Urothelium cell line (cell line): ENCODE measurements around the gene CA6.
A peak's percentile ranks its signal among the peaks of the same experiment; 100 is the strongest.
"Not testable (repeated sequence)": the region's sequence is repeated elsewhere in the genome, so short reads cannot be mapped to it uniquely, and the experiment has no call there.

Experiments
- DNase-seq: peaks from one replicate; pipeline ENCODE4 v3.0.0; 2011; ENCODE audit warnings: low spot score, mixed read lengths
- FAIRE-seq: peaks from 2 replicates; lab custom pipeline; 2011; peaks lifted over from hg19 to GRCh38; lab: Jason Lieb, UNC

The CA6 gene

DNA sequence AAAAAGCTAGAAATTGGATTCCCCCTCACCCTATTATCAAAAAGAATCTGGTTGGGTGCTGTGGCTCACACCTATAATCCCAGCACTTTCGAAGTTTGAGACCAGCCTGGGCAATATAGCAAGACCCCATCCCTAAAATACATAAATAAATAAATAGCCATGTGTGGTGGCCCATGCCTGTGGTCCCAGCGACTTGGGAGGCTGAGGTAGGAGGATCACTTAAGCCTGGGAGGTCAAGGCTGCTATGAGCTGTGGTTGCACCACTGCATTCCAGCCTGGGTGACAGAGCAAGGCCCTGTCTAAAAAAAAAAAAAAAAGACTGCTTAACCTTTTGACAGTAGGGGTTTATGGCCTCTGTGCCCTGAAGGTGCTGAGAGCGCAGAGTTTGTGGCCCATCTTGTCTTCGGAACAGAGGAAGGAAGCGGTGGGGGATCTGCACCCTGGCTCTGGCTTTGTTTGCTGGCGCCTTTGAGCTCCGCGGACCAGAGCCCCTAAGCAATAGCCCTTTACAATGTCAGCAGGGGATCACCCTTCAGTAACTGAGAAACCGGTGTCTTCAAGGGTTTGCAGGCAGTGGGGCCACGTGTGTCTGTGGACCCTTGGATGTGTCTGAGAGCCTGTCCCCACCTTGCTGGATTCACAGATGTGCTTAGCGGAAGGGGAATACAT, 58.5 kb downstream of the CA6 start:
- no peak for FAIRE-seq
- DNase-seq = no peak

DNA sequence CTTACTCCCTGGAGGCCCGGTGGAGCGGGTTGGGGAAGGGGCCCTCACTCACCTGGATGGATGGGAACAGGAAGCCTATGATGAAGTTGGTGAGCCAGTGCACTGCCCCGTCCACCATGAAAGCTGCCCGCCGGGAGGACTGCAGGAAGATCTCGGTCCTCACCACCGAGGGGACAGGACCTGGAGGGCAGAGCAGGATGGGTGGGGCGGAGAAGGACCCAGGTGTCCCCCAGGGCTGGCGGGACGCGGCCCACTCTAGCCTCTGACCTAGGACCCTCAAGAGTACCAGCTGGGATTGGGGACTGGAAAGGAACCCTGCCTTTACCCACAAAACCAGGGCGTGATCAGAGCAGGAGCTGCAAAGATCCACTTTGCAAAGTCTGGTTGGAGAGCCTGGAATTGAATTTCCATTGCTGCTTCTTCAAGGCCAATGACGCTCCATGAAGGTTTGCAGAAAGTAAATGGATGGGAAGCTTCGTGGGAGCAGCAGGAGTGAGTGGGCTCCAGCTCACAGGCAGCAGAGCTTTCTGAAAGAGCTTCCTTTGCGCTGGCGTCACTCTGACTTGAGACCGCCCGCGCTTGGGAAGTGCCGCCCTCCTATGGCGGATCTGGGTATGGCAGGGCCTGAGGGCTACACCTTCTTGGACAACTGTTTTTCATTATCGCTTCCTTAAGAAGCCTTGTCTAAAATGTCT, 59.2 kb downstream of the CA6 start:
- DNase-seq = peak; percentile 88
- no peak for FAIRE-seq

DNA sequence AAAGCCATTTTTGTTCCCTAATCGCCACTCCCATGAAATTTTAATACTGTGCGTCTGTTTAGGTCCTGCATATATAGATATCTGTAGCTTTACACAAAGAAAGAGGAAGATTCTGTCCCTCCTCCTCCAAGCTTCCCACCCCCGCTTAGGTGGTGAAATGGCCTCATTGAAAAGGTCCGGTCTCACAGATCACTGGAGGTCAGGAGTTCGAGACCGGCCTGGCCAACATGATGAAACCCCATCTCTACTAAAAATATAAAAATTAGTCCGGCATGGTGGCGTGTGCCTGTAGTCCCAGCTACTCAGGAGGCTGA, 59.7 kb downstream of the CA6 start:
- DNase-seq (no peak), FAIRE-seq (no peak)

DNA sequence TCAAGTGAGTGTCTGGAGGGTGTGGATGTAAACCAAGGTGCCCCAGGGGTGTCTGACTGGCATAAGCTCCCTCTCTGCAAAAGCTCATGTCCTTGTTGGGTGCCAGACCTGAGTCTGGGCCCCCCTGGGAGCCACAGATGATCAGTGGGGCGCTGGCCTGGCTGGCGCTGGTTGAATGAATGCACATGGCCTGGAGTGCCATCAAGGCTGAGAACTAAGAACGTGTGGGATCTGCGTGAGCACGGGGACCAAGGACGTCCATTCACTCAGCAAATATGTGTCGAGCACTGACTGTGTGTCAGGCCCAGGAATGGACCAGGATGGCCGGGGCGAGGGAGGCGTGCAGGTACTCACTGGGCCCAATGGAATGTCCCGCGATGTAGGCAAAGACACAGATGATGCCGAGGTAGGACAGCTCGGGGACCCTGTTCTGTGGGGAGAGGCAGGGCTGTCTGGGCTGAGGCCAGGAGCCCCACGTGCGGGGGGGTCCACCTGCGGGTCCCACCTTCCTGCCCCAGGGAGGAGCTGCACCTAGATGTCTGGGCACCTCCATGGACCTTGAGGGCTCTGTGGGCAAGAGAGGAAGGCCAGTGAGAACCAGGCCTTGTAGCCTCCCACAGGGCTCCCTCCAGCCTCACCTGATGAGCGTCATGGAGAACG, 61.4 kb downstream of the CA6 start:
- FAIRE-seq (no peak), DNase-seq (no peak)

DNA sequence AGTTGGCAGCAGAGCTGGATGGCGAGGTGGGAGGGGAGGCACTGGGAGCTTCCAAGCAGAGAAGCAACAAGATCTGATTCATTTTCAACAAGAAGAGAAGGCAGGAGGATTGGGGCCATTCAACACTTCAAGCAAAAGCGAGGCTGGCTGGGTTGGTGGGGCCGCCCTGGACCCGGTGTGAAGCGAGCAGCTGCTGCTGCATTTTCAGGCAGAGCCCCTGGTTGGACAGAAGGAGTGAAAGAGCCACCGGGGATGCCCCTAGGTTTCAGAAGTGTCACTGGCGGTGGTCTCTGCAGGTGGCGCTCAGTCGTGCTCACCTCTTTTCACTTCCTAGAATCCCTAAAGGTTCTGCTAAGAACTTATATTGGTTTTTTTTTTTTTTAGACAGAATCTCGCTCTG, 62.6 kb downstream of the CA6 start:
- no peak for FAIRE-seq
- DNase-seq = no peak

DNA sequence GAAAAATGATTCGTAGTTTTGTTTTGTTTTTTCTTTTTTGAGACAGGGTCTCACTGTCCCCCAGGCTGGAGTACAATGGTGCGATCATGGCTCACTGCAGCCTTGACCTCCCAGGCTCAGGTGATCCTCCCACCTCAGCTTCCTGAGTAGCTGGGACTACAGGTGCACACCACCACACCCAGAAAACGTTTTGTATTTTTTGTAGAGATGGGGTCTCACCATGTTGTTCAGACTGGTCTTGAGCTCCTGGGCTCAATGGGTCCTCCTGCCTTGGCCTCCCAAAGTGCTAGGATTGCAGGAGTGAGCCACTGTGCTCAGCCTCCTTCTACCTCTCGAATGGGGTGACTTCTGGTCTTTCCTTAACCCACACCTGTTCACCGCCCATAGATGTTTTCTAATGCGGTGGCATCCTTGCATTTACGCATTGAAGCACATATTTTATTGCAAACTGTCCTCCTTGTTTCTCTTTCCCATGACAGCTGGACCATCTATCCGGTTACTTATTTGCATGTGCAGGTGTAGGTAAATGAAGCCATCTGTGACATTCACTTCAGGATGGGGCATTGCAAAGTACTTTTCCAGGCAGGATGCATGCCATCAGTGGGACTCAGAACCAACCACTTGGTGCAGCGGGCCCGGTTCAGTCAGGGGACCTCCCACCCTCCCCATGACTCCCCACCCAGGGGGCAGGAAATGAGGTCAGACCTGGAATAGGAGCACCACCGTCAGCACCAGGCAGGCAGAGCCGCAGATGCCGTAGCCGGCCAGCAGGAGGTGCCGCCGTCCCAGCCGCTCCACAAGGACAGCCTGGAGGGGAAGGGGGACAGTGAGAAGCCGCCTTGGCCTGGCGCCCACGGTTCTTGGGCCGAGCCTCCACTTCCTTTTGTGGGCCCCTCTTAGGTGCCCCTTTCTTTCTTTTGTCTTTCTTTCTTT, 64.0 kb downstream of the CA6 start:
- DNase-seq = no peak
- FAIRE-seq = no peak

DNA sequence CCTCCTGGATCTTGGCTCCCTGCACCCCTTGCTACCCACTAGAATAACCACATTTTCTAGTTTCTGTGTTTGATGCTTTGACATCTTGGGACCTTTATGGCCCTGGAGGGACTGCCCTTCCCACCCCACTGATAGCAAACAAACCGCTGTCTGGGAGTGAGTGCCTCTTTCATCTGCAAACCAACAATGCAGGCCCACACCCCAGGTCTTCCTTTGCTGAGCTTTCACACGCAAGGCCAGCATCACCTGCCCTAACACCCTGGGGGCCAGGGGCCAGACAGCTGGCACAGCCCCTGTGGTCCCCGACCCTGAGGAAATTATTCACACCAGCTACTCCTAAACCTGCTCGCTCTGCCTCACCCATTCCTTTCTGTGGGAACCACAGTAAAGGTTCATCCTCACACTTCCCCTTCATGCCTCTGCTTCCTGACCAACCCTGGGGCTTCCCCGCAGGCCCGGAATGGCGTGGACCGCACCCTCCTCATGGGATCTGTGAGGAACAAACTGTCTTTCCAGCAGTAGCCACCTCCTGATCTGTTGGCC, 65.2 kb downstream of the CA6 start:
- DNase-seq (no peak), FAIRE-seq (no peak)

DNA sequence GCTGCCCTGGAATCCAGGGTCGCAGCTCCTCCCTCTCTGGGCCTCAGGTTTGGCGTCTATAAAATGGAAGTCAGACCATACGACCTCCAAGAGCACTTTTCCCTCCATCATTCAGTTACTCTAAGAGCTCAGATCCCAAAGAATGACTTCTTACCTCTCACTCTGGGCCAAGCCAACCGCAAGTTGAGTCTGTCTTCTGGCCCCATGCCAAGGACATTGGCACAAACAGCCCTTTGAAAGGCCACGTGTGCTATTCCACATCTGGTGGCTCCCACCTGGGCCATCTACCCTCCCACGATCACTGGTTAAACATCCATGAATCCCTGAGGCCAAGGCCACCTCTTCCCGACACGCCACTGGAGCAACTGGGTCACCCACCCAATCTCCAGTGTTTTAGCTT, 68.2 kb downstream of the CA6 start:
- FAIRE-seq (no peak), DNase-seq (no peak)

DNA sequence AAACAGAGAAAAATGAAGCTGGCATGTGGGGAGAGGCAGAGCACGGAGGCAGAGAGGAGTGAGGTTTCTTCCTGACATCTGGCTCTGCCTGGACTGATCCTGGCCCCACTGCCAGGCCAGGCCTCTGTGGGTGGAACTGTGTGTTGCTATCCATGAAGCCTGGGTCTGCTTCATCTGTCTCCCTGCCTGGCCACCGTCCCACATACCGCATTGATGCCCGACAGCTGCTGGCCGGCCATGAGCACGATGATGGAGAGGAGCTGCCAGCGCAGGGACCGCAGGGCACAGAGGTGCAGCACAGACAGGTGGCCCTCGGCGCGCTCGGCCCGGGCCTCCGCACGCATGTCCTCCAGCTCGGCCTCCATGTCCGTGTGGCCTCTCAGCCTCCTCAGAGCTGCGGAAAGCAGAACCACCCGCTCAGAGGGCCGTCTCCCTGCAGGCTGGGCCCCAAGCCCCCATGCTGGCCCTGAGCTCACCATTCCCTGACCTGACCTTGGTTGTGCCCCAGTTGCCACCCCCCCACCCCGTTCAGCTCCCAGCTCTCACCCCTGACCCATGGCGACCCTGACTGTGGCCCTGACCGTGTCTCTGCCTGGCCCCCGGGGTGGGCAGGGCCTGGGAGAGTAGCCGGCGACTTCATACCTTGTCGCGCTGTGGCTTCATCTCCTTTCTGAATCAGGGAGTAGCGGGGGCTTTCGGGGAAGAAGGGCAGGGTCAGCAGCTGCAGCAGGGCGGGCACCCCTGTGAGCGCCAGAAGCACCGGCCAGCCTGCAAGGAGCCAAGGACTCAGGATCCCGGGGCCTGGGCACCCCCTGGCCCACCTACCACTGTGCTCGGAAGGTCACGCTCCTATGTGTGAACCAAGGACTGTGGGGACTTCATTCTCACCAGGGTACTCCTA, 69.1 kb downstream of the CA6 start:
- FAIRE-seq = no peak
- DNase-seq = no peak

DNA sequence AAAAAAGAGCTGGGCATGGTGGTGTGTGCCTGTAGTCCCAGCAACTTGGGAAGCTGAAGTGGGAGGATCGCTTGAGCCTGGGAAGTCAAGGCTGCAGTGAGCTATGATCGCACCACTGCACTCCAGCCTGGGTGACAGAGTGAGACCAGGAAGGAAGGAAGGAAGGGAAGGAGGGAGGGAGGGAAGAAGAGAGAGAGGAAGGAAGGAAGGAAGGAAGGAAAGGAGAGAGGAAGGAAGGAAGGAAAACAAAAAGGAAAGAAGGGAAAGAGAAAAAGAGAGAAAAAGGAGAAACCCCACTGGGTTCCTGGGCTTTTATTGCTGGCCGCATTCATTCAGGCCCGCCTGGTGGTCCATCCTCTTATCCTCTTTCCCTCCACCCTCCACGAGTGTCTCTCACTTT, 70.8 kb downstream of the CA6 start:
- DNase-seq = no peak
- no peak for FAIRE-seq

DNA sequence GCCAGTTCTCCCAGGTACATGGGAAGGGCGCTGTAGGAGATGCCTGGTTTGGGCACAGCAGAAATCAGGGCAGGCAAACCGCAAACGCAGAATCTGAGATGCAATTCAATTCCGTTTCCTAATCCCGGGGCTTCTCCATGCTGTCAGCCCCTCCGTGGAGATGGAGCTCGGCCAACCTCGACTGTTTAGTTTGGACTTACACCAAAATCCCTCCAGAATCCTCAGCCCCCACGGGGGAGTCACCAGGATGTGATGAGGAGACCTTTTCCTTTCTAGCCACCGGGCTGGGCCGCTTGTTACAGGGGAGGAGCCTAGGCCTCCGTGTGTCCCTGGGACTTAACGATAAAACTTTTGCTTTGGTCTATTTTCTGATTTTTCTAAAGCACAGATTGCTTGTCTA, 72.7 kb downstream of the CA6 start:
- FAIRE-seq (no peak), DNase-seq (no peak)

DNA sequence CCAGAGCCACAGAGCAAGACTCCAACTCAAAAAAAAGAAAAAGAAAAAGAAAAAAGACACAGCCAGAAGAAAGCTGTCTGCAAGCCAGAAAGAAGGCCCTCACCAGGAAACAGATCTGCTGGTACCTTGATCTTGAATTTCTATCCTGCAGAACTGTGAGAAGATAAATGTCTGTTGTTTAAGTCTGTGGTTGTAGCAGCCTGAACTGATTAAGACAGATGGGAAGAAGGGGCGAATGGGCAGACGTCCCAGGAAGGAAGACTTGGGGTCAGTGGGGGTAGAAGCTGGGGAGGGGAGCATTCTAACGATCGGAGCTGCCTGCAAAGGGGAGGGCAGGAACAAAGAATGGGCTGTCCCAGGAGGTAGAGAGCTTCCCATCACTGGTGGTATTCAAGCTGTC, 74.2 kb downstream of the CA6 start:
- no peak for FAIRE-seq
- no peak for DNase-seq

DNA sequence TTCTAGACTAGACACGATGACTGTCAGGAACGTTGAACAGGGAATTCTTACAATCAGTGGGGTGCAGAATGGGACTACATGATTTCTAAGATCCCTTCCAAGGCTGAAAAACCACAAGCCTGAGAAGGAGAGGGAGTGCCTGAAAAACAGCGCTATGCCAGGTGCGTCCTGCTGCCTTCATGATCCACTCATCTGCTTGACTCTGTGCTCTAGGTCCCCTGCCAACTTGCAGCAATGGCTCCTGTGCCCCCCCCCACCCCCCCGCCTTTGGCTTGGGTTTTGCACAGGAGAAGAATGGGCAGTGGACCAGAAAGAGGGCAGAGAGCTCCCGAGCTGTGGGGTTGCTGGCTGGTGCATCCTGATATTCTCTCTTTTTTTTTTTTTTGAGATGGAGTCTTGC, 74.6 kb downstream of the CA6 start:
- no peak for DNase-seq
- FAIRE-seq = no peak

DNA sequence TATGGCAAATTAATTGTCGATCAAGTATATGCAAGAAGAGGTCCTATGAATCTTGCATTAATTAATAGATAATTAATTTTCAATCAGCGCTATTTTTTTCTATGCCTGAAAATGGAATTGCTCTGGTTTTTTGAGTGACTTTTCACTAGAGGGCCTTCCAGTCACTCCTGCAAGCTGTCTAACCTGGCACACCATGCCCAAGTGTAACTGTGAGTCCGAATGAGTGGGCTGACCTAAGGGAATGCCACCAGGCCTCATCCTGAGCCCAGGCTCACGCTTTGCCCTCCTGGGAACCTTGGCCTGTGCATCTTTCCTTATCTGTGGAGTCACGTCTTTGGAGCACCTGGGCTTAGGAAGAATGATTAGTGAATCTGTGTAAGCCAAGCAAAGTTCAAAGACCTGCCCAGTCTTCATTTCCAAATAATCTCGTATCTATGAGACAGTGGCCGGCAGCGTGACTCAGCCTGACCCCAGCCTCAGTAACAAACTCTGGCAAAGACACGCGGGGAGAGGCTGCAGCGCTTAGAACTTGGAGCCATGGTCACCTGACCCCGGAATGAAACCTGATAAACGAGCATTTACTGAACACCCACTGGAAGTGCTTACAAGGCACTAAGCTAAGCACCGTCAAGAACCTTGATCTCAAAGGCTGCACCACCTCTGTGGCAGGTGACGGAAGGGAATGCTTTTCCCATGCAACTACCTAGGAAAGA, 76.5 kb downstream of the CA6 start:
- peak; percentile 79 for FAIRE-seq
- DNase-seq = not testable (repeated sequence)

DNA sequence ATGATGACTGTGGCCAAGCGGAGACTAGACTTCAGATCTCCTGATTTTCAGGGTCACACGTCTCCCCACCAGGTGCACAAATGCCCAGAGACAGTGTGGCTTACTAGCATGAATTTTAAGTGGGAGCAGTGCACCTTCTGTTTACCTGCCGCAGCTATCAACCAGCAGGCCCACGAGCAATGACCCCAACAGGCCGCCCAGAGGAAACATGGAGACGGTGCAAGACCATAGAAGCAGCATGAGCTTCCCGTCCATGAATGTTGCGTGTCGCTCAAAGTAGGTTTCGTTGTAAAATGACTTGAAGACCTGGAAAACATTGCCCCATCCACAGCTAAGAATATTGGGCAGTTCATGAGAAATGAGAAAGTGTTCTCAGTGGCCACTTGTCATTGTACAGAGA, 77.1 kb downstream of the CA6 start:
- FAIRE-seq = no peak

More for the DNA sequence above, 77.1 kb downstream of the CA6 start:
- no peak for DNase-seq
